GM13977 (cell line): Measurements from ENCODE around the gene ZCCHC14.
"Not testable (repeated sequence)": the region's sequence is repeated elsewhere in the genome, so short reads cannot be mapped to it uniquely, and the experiment has no call there.

Experiments
- DNase-seq: peaks from one replicate; pipeline ENCODE4 v3.0.0; 2012; ENCODE audit warnings: low spot score
- in situ Hi-C: fragments of 300-500 bp; cut with MboI; formaldehyde crosslinking; loops from one replicate; pipeline ENCODE4 v1.12.0; 2022; ENCODE audit warnings: low sequenced_read_pairs, low pct_unique_long_range_greater_than_20kb, mixed read lengths, inconsistent platforms; ENCODE audit not compliant: unreplicated experiment
- TF ChIP-seq, protein P1 (sequence below): IDR thresholded peaks from 2 replicates; pipeline ENCODE4 v1.5.1; 2012; ENCODE audit warnings: mild to moderate bottlenecking, control low read depth; ENCODE audit not compliant: insufficient read depth; ENCODE audit errors: extremely low read depth, missing control alignments

ZCCHC14 gene

GRCh38 chr16:87499189-87499486 lies 6.3 kb upstream of the ZCCHC14 start:
- TF ChIP-seq, protein P1, sequence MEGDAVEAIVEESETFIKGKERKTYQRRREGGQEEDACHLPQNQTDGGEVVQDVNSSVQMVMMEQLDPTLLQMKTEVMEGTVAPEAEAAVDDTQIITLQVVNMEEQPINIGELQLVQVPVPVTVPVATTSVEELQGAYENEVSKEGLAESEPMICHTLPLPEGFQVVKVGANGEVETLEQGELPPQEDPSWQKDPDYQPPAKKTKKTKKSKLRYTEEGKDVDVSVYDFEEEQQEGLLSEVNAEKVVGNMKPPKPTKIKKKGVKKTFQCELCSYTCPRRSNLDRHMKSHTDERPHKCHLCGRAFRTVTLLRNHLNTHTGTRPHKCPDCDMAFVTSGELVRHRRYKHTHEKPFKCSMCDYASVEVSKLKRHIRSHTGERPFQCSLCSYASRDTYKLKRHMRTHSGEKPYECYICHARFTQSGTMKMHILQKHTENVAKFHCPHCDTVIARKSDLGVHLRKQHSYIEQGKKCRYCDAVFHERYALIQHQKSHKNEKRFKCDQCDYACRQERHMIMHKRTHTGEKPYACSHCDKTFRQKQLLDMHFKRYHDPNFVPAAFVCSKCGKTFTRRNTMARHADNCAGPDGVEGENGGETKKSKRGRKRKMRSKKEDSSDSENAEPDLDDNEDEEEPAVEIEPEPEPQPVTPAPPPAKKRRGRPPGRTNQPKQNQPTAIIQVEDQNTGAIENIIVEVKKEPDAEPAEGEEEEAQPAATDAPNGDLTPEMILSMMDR: no peak
- in situ Hi-C loops: no loop called here
- DNase-seq: no peak

DNA sequence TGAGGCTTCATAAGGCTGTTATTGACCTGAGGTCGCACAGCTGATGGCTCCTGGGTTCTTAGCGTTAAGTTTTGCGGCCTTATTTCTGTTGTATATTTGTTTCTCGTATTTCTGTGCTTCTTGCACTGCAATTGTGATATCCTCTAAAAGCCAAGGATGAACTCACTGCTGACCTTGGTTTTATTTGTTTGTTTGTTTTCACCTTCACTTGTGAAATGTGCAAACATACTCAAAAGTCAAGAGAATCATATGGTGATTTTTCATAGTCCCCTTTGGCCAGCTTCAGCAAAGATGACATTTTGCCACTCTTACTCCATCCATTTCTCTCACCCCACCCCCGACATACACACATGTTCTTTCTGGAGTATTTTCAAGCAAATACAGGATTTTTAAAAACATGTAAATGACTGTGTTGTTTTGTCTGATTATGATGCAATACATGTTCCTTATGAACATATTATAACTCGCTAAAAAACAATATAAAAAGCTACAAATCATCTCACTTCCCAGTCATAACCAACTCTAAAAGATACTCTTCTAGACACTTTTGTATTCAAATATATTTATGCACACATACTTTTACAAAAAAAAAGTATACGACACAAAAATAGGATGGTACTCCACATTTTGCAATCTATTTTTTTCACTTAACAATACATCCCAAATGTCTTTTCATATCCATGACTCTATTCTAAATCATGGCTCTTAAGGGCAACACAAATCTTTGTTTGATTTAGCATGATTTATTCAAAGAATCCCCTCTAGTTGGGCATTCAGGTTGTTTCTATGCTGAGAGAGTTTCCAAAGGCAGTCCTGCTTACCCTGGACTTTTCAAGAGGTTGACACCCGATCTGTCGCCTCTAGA lies 5.7 kb upstream of the ZCCHC14 start:
- TF ChIP-seq, protein P1: no peak
- in situ Hi-C loops: no loop called here
- no peak for DNase-seq

DNA sequence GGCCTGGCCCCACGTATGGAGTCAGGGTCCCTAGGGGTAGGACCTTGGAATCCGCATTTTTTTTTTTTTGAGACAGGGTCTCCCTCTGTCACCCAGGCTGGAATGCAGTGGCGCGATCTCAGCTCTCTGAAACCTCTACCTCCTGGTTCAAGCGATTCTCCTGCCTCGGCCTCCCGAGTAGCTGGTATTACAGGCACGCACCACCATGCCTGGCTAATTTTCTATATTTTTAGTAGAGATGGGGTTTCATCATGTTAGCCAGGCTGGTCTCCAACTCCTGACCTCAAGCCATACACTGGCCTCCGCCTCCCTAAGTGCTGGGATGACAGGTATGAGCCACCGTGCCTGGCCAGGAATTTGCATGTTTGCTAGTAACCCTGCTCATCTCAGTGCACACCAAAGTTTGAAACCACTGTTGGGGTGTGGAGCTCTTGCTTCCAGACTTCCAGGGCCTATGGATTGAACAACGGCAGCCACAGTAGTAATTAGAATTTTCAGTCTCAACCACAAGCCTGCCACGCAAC lies 5.0 kb upstream of the ZCCHC14 start:
- in situ Hi-C loops, DNase-seq: not testable (repeated sequence)

DNA sequence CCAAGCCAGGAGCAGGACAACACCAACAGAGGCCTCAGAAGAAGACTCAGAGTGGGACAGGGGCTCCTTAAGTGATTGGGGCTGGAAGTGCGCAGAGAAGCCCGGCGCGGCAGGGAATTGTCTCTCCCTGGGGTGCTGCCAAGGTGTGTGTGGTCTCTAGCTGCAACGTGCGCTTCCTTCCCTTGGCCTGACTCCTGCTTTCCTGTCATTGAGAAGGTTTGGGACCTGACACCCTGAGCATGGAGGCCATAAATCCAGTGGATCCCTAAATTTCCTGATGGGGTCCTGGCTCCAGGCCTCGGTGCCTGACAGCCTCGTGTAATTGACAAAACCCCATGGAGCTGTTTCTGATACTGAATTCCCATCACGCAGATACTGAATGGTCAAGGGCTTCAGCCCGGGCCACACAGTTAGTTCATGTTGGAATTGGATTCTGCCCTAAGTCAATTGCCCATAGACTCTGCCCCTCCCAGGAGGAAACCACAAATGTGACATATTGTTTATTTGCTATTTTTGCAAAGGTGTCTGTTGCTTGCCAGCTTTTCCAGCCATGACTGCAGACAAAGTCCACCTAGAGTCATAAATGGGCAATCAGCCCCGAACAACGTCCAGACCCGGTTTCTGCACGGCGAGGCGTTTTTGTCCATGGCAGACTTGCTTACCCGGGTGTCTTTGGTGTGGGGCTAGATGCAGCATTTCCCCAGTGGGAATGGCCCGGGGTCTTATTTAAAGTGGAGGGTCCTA lies 4.4 kb upstream of the ZCCHC14 start:
- in situ Hi-C loops, DNase-seq: not testable (repeated sequence)

- in situ Hi-C loops: no loop called here
- TF ChIP-seq, protein P1: peak; percentile 30
- DNase-seq: peak; percentile 63
Observed at GRCh38 chr16:87496447-87496801, 3.6 kb upstream of the ZCCHC14 start.

DNA sequence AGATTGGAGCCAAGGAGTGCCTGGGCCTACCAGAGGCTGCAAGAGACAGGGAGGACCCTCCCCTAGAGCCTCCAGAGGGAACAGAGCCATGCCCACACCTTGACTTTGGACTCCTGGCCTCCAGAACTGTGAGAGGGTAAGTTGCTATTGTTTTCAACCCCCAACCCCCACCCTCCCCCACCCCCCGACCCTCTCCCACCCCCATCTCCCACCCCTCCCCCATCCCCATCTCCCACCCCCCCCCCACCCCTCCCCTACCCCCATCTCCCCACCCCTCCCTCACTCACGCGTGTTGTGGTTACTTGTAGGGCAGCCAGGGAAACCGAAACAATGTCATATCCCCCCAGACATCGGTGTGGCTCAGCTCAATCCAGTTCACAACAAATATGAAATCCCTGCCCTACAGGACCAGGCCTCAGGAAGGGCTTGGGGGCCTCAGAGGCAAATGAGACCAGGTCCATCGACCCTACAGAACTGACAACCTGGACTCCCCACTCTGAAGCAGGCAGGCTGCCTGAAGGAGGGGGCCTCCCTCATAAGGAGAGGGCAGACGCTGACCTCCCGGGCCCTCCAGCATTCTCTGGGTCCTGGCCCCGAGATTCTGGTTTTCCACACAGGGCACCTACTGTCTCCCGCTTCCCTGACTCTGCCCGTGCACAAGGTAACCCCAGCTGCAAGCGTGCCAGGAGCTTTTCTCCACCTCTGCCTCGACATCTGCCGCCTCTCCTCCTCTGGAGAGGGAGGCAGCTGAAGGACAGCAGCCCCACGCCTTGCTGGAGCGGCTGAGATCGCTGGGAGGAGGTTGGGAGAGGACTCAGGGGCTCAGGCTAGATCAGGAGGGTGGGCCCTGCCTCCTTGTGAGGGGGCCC lies 3.0 kb upstream of the ZCCHC14 start:
- in situ Hi-C loops: no loop called here
- DNase-seq: no peak

DNA sequence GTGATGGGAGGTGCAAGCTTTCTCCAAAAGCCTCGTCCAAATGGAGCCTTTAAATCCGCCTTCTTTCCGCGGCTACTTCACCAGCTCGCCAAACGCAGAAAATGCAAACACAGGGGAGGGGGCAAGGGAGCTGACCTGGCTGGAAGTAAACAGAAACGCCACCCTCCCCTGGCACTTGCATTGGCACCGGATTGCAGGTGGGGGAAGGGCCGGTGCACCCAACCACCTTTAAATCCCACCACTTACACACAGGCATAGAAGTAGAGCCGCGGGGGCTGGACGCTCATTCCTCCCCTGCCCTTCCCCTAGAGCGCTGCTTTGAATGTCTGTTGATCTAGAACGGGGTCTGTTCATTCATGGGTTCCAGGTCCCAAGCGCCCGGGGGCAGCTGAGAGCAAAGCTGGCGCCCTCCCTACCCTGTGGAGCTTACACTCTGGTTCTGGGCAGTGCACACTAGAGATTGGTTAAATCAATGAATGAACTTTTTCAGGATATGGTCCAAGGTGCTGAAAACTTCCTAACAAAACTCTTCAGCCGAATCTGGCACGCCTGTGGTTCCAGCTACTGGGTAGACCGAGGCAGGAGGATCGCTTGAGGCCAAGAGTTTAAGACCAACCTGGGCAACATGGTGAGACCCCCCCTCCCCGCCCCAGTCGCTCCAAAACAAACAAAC lies 920 bp upstream of the ZCCHC14 start:
- no peak for DNase-seq
- TF ChIP-seq, protein P1: no peak
- in situ Hi-C loops: no loop called here

More for the DNA sequence above, 3.0 kb upstream of the ZCCHC14 start:
- TF ChIP-seq, protein P1: no peak
